HFF-Myc (cell line): ENCODE data around the gene ATP11A.
"Not testable (repeated sequence)": the region's sequence is repeated elsewhere in the genome, so short reads cannot be mapped to it uniquely, and the experiment has no call there.

Experiments
- DNase-seq: peaks from one replicate; pipeline ENCODE4 v3.0.0-alpha.2; 2011; ENCODE audit warnings: low read depth; ENCODE audit errors: extremely low read depth
- H3K4me3 ChIP-seq: replicated peaks from 2 replicates; pipeline ENCODE4 v1.5.1; 2011; ENCODE audit warnings: low read depth, mild to moderate bottlenecking, control low read depth, low read length
- CTCF ChIP-seq: IDR thresholded peaks from 2 replicates; pipeline ENCODE4 v1.5.1; 2012; ENCODE audit warnings: mild to moderate bottlenecking, low read depth, low read length, control low read depth; ENCODE audit errors: missing control alignments

The ATP11A gene

GRCh38 chr13:112679932-112680677, 9.7 kb upstream of the ATP11A start:
- H3K4me3 ChIP-seq, result no peak overlapping the region
- no peak for TF ChIP-seq CTCF
- no peak for DNase-seq

DNA sequence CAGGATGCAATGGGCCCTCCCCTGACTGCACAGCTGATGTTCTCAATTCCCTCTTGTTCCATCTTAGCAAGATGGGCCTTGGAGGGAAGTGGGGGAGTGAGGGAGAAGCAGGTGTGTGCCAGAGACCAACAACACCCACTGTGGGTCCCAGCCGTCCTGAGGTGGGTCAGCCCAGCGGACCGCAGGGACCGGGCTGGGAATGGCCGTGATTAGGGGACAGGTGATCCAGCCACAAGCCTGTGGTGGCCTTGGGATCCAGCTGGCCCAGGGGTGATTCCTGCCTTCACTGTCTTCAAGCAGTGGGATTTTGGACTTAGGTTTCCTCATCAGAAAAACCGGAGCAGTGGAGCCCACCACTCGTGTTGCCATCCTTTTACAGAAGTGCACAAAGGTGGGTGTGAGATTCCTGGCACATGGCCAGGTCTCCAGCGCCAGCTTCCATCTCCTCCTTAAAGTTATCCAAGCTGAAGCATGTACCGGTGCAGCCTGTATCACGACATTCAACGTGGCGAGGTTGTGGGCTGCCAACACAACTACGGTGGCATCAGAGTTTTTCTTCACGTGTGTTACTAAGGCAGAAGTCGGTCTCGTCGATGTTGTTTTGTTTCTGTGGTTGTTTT, 9.0 kb upstream of the ATP11A start:
- no peak for DNase-seq
- no peak for TF ChIP-seq CTCF
- H3K4me3 ChIP-seq, result no peak overlapping the region

- no peak for TF ChIP-seq CTCF
- no peak for DNase-seq
- H3K4me3 ChIP-seq, result no peak overlapping the region
Observed at GRCh38 chr13:112683581-112683980, 6.3 kb upstream of the ATP11A start.

- DNase-seq, result no peak
- no peak for TF ChIP-seq CTCF
- no peak overlapping the region for H3K4me3 ChIP-seq
Observed at GRCh38 chr13:112684071-112684845, 5.6 kb upstream of the ATP11A start.

GRCh38 chr13:112685189-112685805, 4.5 kb upstream of the ATP11A start:
- not testable (repeated sequence) for H3K4me3 ChIP-seq, DNase-seq

GRCh38 chr13:112685896-112686295, 3.9 kb upstream of the ATP11A start:
- H3K4me3 ChIP-seq, result no peak overlapping the region
- no peak for TF ChIP-seq CTCF
- no peak for DNase-seq

DNA sequence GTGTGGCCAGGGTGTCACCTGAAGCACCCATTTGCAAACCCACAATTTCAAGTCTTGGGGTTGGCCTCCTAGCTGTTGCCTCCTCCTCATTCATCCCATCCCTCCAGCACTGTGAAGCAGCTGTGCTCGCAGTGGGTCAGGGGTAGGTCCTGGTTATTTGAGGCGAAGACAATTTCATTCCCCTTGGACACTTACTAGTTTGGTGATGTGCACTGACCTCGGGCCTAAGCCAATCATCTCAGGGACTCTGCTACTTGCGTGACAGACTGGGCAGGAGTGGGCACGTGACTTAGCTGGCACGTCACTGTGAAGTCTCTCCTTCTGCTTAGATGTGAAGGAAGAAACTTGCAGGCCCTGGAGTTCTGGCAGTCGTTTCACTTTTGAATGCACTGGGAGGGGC, 3.5 kb upstream of the ATP11A start:
- no peak overlapping the region for H3K4me3 ChIP-seq
- DNase-seq, result no peak
- TF ChIP-seq CTCF, result no peak
